PFSK-1 (cell line): Measurements from ENCODE around the gene RPL29.

Experiments
- FOXP2 ChIP-seq: optimal IDR thresholded peaks from 2 replicates; pipeline ENCODE3; 2011; ENCODE audit warnings: borderline replicate concordance, control low read depth, inconsistent platforms; ENCODE audit not compliant: insufficient read depth; ENCODE audit errors: extremely low read length, extremely low read depth
- POLR2AphosphoS5 ChIP-seq: IDR thresholded peaks from 2 replicates; pipeline ENCODE4 v1.6.1; 2012; ENCODE audit warnings: low read depth, mild to moderate bottlenecking, control low read depth, low read length, moderate library complexity
- SIN3A ChIP-seq: IDR thresholded peaks from 2 replicates; pipeline ENCODE4 v1.6.1; 2012; ENCODE audit warnings: mild to moderate bottlenecking, low read length, moderate library complexity, borderline replicate concordance; ENCODE audit not compliant: insufficient read depth
- TAF1 ChIP-seq: IDR thresholded peaks from 2 replicates; pipeline ENCODE4 v1.6.1; 2012; ENCODE audit warnings: low read length, control low read depth, borderline replicate concordance; ENCODE audit not compliant: insufficient read depth
- TF ChIP-seq, protein P1 (sequence below), 2 experiments: IDR thresholded peaks; 2 replicates each; pipeline versions ENCODE4 v1.6.1 to v1.8.0; 2011 to 2012; ENCODE audit warnings: low read depth in 2 of 2, low read length in 2 of 2, control low read depth in 1 of 2, inconsistent platforms in 1 of 2, mild to moderate bottlenecking in 1 of 2, moderate library complexity in 1 of 2; ENCODE audit not compliant: insufficient read depth in 1 of 2

The RPL29 gene

DNA sequence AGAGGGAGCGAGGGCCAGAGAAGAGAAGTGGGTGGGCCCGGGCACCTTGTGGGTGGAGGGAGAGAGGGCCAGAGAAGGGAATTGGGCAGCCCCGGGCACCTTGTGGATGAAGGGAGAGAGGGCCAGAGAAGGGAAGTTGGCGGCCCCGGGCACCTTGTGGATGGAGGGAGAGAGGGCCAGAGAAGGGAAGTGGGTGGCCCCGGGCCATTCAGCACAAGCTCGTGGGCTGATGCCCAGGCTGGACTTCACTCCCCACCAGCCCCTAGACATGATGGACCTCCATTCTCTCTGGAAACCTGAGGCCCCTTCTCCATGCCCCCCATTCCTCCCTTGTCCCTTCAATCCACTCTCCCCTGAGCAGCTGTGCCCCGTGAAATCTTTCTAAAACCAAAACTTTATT, 44.9 kb upstream of the RPL29 start:
- no peak for TF ChIP-seq FOXP2
- no peak for TF ChIP-seq TAF1
- TF ChIP-seq, protein P1, sequence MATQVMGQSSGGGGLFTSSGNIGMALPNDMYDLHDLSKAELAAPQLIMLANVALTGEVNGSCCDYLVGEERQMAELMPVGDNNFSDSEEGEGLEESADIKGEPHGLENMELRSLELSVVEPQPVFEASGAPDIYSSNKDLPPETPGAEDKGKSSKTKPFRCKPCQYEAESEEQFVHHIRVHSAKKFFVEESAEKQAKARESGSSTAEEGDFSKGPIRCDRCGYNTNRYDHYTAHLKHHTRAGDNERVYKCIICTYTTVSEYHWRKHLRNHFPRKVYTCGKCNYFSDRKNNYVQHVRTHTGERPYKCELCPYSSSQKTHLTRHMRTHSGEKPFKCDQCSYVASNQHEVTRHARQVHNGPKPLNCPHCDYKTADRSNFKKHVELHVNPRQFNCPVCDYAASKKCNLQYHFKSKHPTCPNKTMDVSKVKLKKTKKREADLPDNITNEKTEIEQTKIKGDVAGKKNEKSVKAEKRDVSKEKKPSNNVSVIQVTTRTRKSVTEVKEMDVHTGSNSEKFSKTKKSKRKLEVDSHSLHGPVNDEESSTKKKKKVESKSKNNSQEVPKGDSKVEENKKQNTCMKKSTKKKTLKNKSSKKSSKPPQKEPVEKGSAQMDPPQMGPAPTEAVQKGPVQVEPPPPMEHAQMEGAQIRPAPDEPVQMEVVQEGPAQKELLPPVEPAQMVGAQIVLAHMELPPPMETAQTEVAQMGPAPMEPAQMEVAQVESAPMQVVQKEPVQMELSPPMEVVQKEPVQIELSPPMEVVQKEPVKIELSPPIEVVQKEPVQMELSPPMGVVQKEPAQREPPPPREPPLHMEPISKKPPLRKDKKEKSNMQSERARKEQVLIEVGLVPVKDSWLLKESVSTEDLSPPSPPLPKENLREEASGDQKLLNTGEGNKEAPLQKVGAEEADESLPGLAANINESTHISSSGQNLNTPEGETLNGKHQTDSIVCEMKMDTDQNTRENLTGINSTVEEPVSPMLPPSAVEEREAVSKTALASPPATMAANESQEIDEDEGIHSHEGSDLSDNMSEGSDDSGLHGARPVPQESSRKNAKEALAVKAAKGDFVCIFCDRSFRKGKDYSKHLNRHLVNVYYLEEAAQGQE (IDR thresholded peaks at IDR 0.05; ENCODE audit: insufficient read depth in 1 of 2, low read depth in 2 of 2, low read length in 2 of 2), result no peak
- TF ChIP-seq SIN3A, result no peak
- TF ChIP-seq POLR2AphosphoS5, result no peak

DNA sequence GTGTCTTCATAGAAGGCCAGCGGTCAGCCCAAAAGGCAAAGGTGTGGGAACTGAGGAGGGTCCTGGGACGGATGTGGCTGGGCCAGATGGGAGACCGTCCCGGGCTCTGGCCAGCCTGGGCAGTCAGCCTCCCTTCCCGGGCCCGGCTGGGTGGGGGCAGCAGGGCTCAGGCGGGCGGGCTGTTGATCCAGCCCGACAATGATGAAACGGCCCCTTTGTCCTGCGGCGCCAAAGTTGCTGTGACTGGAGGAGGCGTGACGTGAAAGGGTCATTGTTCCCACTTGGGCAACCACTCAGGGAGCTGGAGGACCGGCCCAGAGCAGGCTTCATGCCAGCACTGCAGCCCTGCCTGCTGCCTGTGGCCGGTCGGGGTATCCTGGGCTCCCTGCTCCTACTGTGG, 44.2 kb upstream of the RPL29 start:
- no peak for TF ChIP-seq POLR2AphosphoS5
- TF ChIP-seq, protein P1 (IDR thresholded peaks at IDR 0.05; ENCODE audit: insufficient read depth in 1 of 2, low read depth in 2 of 2, low read length in 2 of 2), result no peak
- no peak for TF ChIP-seq SIN3A
- TF ChIP-seq TAF1, result no peak
- no peak for TF ChIP-seq FOXP2

DNA sequence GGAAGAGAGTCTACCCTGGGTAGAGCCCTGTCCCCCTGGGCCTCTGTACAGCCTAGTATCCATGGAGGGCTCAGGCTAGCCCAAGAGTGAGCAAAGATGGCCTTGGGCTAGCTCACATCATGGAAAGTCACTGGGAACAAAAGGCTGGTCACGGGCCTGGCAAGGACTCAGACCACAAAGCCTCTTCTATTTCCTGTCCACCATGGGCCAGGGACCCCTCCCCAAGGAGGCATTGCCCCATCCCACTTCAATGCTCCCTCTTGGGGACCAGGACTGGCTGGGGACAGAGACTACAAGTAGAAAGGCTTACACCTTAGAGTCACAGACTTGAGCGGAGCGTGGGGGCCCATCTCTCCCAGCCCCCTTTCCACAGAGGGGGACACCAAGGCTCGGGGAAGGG, 43.7 kb upstream of the RPL29 start:
- TF ChIP-seq TAF1 (no peak), POLR2AphosphoS5 (no peak), SIN3A (no peak), FOXP2 (no peak)
- TF ChIP-seq, protein P1 (IDR thresholded peaks at IDR 0.05; ENCODE audit: insufficient read depth in 1 of 2, low read depth in 2 of 2, low read length in 2 of 2), result no peak

DNA sequence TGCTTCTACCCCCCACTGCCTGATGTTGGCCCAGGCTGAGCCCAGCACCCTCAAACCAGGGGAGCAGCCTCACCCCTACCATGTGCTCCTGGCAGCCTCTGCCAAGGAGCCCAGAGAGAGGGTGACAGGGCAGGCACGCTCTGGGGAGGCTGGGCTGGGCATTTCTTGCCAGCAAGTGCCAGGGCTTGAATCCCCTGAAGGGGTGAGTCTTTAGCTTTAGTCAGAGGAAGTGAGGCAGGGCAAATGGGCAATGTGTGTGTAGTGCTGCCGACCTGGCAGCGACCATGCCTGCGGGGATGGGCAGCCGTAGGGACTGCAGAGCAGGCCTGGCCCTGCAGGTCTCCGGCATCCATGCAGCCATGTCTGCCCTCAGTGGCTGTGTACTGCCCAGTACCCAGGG, 42.5 kb upstream of the RPL29 start:
- TF ChIP-seq TAF1 (no peak), SIN3A (no peak), POLR2AphosphoS5 (no peak)
- TF ChIP-seq, protein P1 (IDR thresholded peaks at IDR 0.05; ENCODE audit: insufficient read depth in 1 of 2, low read depth in 2 of 2, low read length in 2 of 2), result no peak

DNA sequence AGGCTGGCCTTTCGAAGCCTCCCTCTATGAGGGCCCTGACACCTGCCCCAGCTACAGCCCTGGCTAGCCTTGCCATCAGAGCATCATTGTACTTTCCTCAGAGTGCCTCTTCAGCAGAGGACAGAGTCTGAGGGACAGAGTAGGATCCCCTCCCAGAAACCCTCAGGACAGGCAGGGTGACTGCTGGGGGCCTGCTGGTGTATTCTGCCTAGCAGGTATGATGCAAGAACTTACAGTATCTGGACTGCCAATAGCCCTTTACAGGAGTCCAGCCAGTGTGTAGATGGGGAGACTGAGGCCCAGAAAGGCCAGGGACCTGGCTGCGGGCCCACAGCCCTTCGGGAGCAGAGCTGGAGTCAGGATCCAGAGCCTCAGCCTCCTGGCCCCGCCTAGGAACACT, 41.6 kb upstream of the RPL29 start:
- TF ChIP-seq POLR2AphosphoS5 (no peak), FOXP2 (no peak), TAF1 (no peak), SIN3A (no peak)
- TF ChIP-seq, protein P1 (IDR thresholded peaks at IDR 0.05; ENCODE audit: insufficient read depth in 1 of 2, low read depth in 2 of 2, low read length in 2 of 2), result no peak
